A549 (cell line): Measurements from ENCODE around the gene NCOA1. TPM values are rescaled to one million over a fixed set of nuclear protein-coding genes. Genes with fewer than 3 reads are reported as not detected.
"Not testable (repeated sequence)": the region's sequence is repeated elsewhere in the genome, so short reads cannot be mapped to it uniquely, and the experiment has no call there.

Experiments used
- ATAC-seq, 2 experiments: fragments of 200-7000 bp in 1 of 2; fragments of >200 bp in 1 of 2; cut with Nextera tagmentation in 1 of 2; cut with Tn5 transposase in 1 of 2; 3 replicates each; pipeline versions ENCODE4 v1.8.0 to v1.9.1; 2018 to 2020; ENCODE audit warnings: mild to moderate bottlenecking in 1 of 2, moderate library complexity in 1 of 2
- CTCF ChIA-PET: fragments of 300-600 bp; sonication (Branson Sonifier 250); formaldehyde crosslinking; extraction: SDS; loops from one replicate; lab custom pipeline; 2021; ENCODE audit warnings: antibody characterized with exemption, inconsistent platforms; lab: Yijun Ruan, JAX
- POLR2A ChIA-PET: fragments of 350-600 bp; formaldehyde crosslinking; extraction: SDS; loops from one replicate; lab custom pipeline; 2021; ENCODE audit warnings: antibody characterized with exemption, inconsistent platforms; lab: Yijun Ruan, JAX
- DNase-seq, 2 experiments: peaks; one replicate each; pipeline versions ENCODE4 v3.0.0 to v3.0.0-alpha.2; 2011 to 2016; ENCODE audit warnings: low read depth in 1 of 2, low spot score in 1 of 2
- FAIRE-seq: peaks from 2 replicates; lab custom pipeline; 2011; peaks lifted over from hg19 to GRCh38; lab: Jason Lieb, UNC
- H3K27ac ChIP-seq, 2 experiments: fragments of >200 bp; sonication (Bioruptor Twin); formaldehyde crosslinking; 3 replicates each; pipeline ENCODE4 v1.5.1; 2016 to 2017
- H3K4me1 ChIP-seq: fragments of >200 bp; sonication (Bioruptor Twin); formaldehyde crosslinking; 3 replicates; pipeline ENCODE4 v1.6.1; 2016
- H3K4me2 ChIP-seq: fragments of >200 bp; sonication (Bioruptor Twin); formaldehyde crosslinking; 3 replicates; pipeline ENCODE4 v1.6.1; 2016
- H3K4me3 ChIP-seq: fragments of >200 bp; sonication (Bioruptor Twin); formaldehyde crosslinking; 3 replicates; pipeline ENCODE4 v1.5.1; 2016
- H3K9me3 ChIP-seq: fragments of >200 bp; sonication (Bioruptor Twin); formaldehyde crosslinking; 3 replicates; pipeline ENCODE4 v1.6.1; 2016
- BCL3 ChIP-seq: fragments of >200 bp; sonication (Bioruptor Twin); formaldehyde crosslinking; IDR thresholded peaks from 3 replicates; pipeline ENCODE4 v1.6.1; 2016
- CBX8 ChIP-seq: fragments of 200-600 bp; sonication (generic); IDR thresholded peaks from 2 replicates; pipeline ENCODE4 v1.6.1; 2016
- CEBPB ChIP-seq, 2 experiments: fragments of >200 bp in 1 of 2; sonication (Bioruptor Twin) in 1 of 2; formaldehyde crosslinking in 1 of 2; IDR thresholded peaks; 2 replicates each; pipeline ENCODE4 v1.6.1; 2012 to 2016
- E2F6 ChIP-seq: IDR thresholded peaks from 2 replicates; pipeline ENCODE4 v1.6.1; 2012; ENCODE audit warnings: low read depth, borderline replicate concordance
- EHMT2 ChIP-seq: fragments of 200-600 bp; sonication (generic); IDR thresholded peaks from 2 replicates; pipeline ENCODE4 v1.6.1; 2016; ENCODE audit warnings: antibody characterized with exemption, low read depth, mild to moderate bottlenecking, moderate library complexity
- ELK1 ChIP-seq: fragments of 150-350 bp; IDR thresholded peaks from 2 replicates; pipeline ENCODE4 v1.6.1; 2014; ENCODE audit warnings: low read depth, mild to moderate bottlenecking, low read length
- ESRRA ChIP-seq: fragments of 150-350 bp; IDR thresholded peaks from 2 replicates; pipeline ENCODE4 v1.6.1; 2014; ENCODE audit warnings: mild to moderate bottlenecking, low read length, borderline replicate concordance
- FOXS1 ChIP-seq: fragments of 250-450 bp; sonication (Bioruptor Pico); IDR thresholded peaks from 2 replicates; pipeline ENCODE4 v1.5.0; 2020; ENCODE audit warnings: mild to moderate bottlenecking, moderate library complexity
- GATA3 ChIP-seq: IDR thresholded peaks from 2 replicates; pipeline ENCODE4 v1.6.1; 2012; ENCODE audit warnings: borderline replicate concordance
- HEYL ChIP-seq: fragments of 250-450 bp; sonication (Bioruptor Pico); IDR thresholded peaks from 2 replicates; pipeline ENCODE4 v1.8.0; 2021; ENCODE audit warnings: mild to moderate bottlenecking, moderate library complexity
- PHF8 ChIP-seq: fragments of 200-600 bp; sonication (generic); IDR thresholded peaks from 2 replicates; pipeline ENCODE4 v1.6.1; 2016; ENCODE audit warnings: low read depth, mild to moderate bottlenecking, antibody characterized with exemption, moderate library complexity, borderline replicate concordance
- POLR2A ChIP-seq: IDR thresholded peaks from 2 replicates; pipeline ENCODE4 v1.6.1; 2012; ENCODE audit warnings: mild to moderate bottlenecking, low read length
- POLR2AphosphoS2 ChIP-seq: conservative IDR thresholded peaks from 2 replicates; pipeline ENCODE4 v1.6.1; 2012; ENCODE audit warnings: low read length, improper control_type of control experiment, inconsistent platforms
- RAD21 ChIP-seq, 2 experiments: fragments of >200 bp in 1 of 2; sonication (Bioruptor Twin) in 1 of 2; formaldehyde crosslinking in 1 of 2; IDR thresholded peaks in 1 of 2; conservative IDR thresholded peaks in 1 of 2; 2 replicates in 1 of 2; 3 replicates in 1 of 2; pipeline ENCODE4 v1.6.1; 2012 to 2018; ENCODE audit warnings: inconsistent platforms in 1 of 2
- RARB ChIP-seq: fragments of 250-450 bp; sonication (Bioruptor Pico); IDR thresholded peaks from 2 replicates; pipeline ENCODE4 v1.8.0; 2021; ENCODE audit warnings: mild to moderate bottlenecking, moderate library complexity
- RFX5 ChIP-seq: fragments of 450-650 bp; IDR thresholded peaks from 2 replicates; pipeline ENCODE4 v1.7.1; 2014; ENCODE audit warnings: antibody characterized with exemption, mild to moderate bottlenecking, moderate library complexity
- RNF2 ChIP-seq: fragments of 200-600 bp; sonication (generic); IDR thresholded peaks from 2 replicates; pipeline ENCODE4 v1.6.1; 2016; ENCODE audit warnings: low read depth, mild to moderate bottlenecking, antibody characterized with exemption, moderate library complexity, borderline replicate concordance
- ZC3H11A ChIP-seq: fragments of 450-650 bp; IDR thresholded peaks from 2 replicates; pipeline ENCODE4 v1.6.1; 2014; ENCODE audit warnings: antibody characterized with exemption, mild to moderate bottlenecking
- WGBS: methylation state at CpG from one replicate; pipeline ENCODE4 v1.1.6; 2017; ENCODE audit errors: missing lambda C conversion rate; 5-methylcytosine and 5-hydroxymethylcytosine counted together
- polyA plus RNA-seq, 4 experiments: library from polyadenylated mRNA; depleted of rRNA in 3 of 4; stranded (reverse); fragments of >200 nt; fragmentation: RNase III in 1 of 4; extraction: RNeasy Plus Mini Kit Qiagen cat#74134 plus additional on column Dnase treatment in 1 of 4; gene quantifications; 2 replicates in 3 of 4; 3 replicates in 1 of 4; pipeline ENCODE4 v1.2.3, GENCODE V29; 2011 to 2017

NCOA1 gene
- polyA plus RNA-seq, 2 of the 4 experiments (the other 2 are of a cell fraction), result 7.6 to 29.9 TPM

GRCh38 chr2:24577481-24577880, 86.4 kb downstream of the NCOA1 start (continued):
- TF ChIP-seq POLR2AphosphoS2 (no peak), HEYL (CRISPR knock-in tag) (no peak), EHMT2 (no peak), CEBPB (IDR thresholded peaks at IDR 0.05) (no peak), PHF8 (no peak), CBX8 (no peak), BCL3 (no peak), ZC3H11A (no peak)

- Histone ChIP-seq H3K9me3 (no peaks in the 10 kb centered on the region), H3K4me1 (no peaks in the 10 kb centered on the region), H3K27ac (no peak overlapping the region), H3K4me2 (no peak overlapping the region), H3K4me3 (no peak overlapping the region)
- WGBS, result 90% methylated on average over 4 of the region's 4 CpGs
- DNase-seq, result no peak
- ATAC-seq, result no peak
- no peak for FAIRE-seq
- CTCF ChIA-PET, result interaction anchor here (0.6 kb wide), 1 partner anchor 181 kb away, joined by 3 read pairs; no protein-coding TSS in a partner anchor
- POLR2A ChIA-PET, result no interaction called here
- no peak for TF ChIP-seq ELK1
- TF ChIP-seq, all 56 proteins: peak for 0
Observed at GRCh38 chr2:24579053-24579803, 88.2 kb downstream of the NCOA1 start.

GRCh38 chr2:24580561-24580960, 89.5 kb downstream of the NCOA1 start:
- DNase-seq (no peak), FAIRE-seq (no peak), ATAC-seq (no peak)
- H3K9me3 ChIP-seq, result no peaks in the 10 kb centered on the region
- ChIA-PET CTCF (no interaction called here), POLR2A (no interaction called here)
- H3K4me1 ChIP-seq, result no peaks in the 10 kb centered on the region
- WGBS, result 92% methylated on average over 1 of the region's 1 CpG
- no peak overlapping the region for H3K4me3 ChIP-seq
- H3K27ac ChIP-seq, result no peak overlapping the region
- H3K4me2 ChIP-seq, result no peak overlapping the region
- TF ChIP-seq GATA3, result no peak
- no peak for TF ChIP-seq ESRRA
- TF ChIP-seq E2F6, result no peak
- no peak for TF ChIP-seq CEBPB (IDR thresholded peaks at IDR 0.05)
- TF ChIP-seq RAD21 (conservative IDR thresholded peaks at IDR 0.05 in 1 of 2, IDR thresholded peaks at IDR 0.05 in 1 of 2), result no peak
- no peak for TF ChIP-seq RARB (CRISPR knock-in tag)
- TF ChIP-seq RFX5, result no peak
- TF ChIP-seq FOXS1, result no peak
- TF ChIP-seq POLR2A, result no peak
- no peak for TF ChIP-seq RNF2

GRCh38 chr2:24581971-24582370, 90.9 kb downstream of the NCOA1 start:
- CTCF ChIA-PET, H3K27ac ChIP-seq, ATAC-seq, DNase-seq, H3K9me3 ChIP-seq, FAIRE-seq, H3K4me2 ChIP-seq, H3K4me3 ChIP-seq, H3K4me1 ChIP-seq, POLR2A ChIA-PET: not testable (repeated sequence)
- 54% methylated on average over 1 of the region's 1 CpG for WGBS
